Erythroblast (primary cell): ENCODE results near the gene RALY.

Source experiments
- GATA1 ChIP-seq: IDR thresholded peaks from 2 replicates; pipeline ENCODE4 v1.6.1; 2011; ENCODE audit warnings: low read depth, mild to moderate bottlenecking, control low read depth, low read length, moderate library complexity
- POLR2A ChIP-seq: IDR thresholded peaks from 2 replicates; pipeline ENCODE4 v1.6.1; 2011; ENCODE audit warnings: mild to moderate bottlenecking, low read length

DNA sequence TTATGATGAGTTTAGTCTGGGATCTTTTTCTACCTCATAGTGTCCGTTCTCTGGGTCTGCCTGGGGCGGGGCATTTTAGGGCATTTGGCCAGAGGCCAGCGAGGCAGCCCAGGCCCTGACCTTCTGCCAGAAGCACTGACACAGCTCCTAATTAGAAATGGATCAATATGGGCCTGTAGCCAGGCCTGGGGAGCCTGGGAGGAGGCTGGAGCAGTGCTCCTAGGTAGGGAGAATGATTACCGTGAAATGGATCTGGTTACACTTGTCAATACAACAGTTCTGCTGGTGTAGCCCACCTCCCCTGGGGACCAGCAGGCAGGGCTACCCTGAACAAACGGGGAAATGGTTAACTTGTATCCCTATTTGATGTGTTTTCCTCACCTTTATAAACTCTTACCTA, 23.0 kb downstream of the RALY start:
- TF ChIP-seq POLR2A (no peak), GATA1 (no peak)
